ENCODE results near the gene ACSM3. TPM values are rescaled to one million over a fixed set of nuclear protein-coding genes. Genes with fewer than 3 reads are reported as not detected.

Gene ACSM3
- total RNA-seq (2013; cell fraction: nucleolus; rRNA removed) = 18.1 and 22.5 TPM in 2 replicates
- total RNA-seq (2014; rRNA removed) = 4.5 and 7.7 TPM in 2 replicates
- total RNA-seq (2014; rRNA removed; fragmentation: Illumina TruSeq; extraction: Trizol) = 5.4 and 6.5 TPM in 2 replicates
- total RNA-seq (2021) = 4.4 and 7.1 TPM in 2 replicates
- polyA plus RNA-seq (2011; ENCODE audit: low read depth) = 6.0 TPM
- polyA plus RNA-seq (2011; rRNA removed) = 21.0 and 28.6 TPM in 2 replicates
- polyA plus RNA-seq (2011; cell fraction: cytosol; rRNA removed) = 10.3 and 13.8 TPM in 2 replicates
- polyA plus RNA-seq (2011; cell fraction: nucleus; rRNA removed) = 8.3 and 10.0 TPM in 2 replicates
- 6.2 and 8.1 TPM in 2 replicates for polyA plus RNA-seq (2012)
- polyA plus RNA-seq (2014; fragmentation: Illumina TruSeq; extraction: Trizol) = 6.7 and 7.5 TPM in 2 replicates
- polyA plus RNA-seq (2014; fragmentation: Nextera tagmentation; extraction: Ambion mirVana) = 1 to 10 TPM; 5.0 to 6.8 TPM
- 4.2 and 4.9 TPM in 2 replicates for polyA plus RNA-seq (2014; rRNA removed)
- polyA plus RNA-seq (2016; fragmentation: Nextera tagmentation; extraction: Ambion mirVana) = 1 to 10 TPM; 6.9 to 7.9 TPM
- 13.4 and 14.7 TPM in 2 replicates for polyA minus RNA-seq (2011; rRNA and poly(A)+ RNA removed)
- polyA minus RNA-seq (2011; cell fraction: cytosol; rRNA and poly(A)+ RNA removed) = 5.3 and 5.9 TPM in 2 replicates
- 4.1 and 5.6 TPM in 2 replicates for polyA minus RNA-seq (2011; cell fraction: nucleus; rRNA and poly(A)+ RNA removed)
- Bru-seq, nascent RNA = percentile 46 among the genes with signal in this experiment
- percentile 47 among the genes with signal in this experiment for BruChase-seq, experiment 1, labeled RNA remaining after a 6-hour chase
- BruChase-seq, experiment 2, labeled RNA remaining after a 2-hour chase = percentile 46 among the genes with signal in this experiment
- long read RNA-seq, experiment 1, transcript ACSM3-201 (14 exons, 2,845 nt) = major isoform, 9 of 21 reads
- long read RNA-seq, experiment 1, partial matches to known transcripts = 0 of 21 reads
- long read RNA-seq, experiment 1, other reads (novel, unspliced or antisense) = 10 of 21 reads
- long read RNA-seq, experiment 2, transcript ACSM3-201 (14 exons, 2,845 nt) = major isoform, 83 of 177 reads
- long read RNA-seq, experiment 2, transcript ACSM3-202 (9 exons, 1,517 nt) = minor isoform, 11 of 177 reads
- long read RNA-seq, experiment 2, partial matches to known transcripts = 7 of 177 reads
- long read RNA-seq, experiment 2, other reads (novel, unspliced or antisense) = 76 of 177 reads

GRCh38 chr16:20763461-20764232 is at the start of gene ACSM3:
Gene ACSM3 (plus strand): TSS chr16:20764014. CDS start chr16:20770035, 6,021 bp downstream.
- peak; percentile 100 for ATAC-seq
- Histone ChIP-seq H3K9ac (ENCODE audit: control insufficient read depth, insufficient read depth, low read length) (peak within 1 kb of the TSS; percentile 43), H3K36me3 (ENCODE audit: control insufficient read depth in 2 of 2, insufficient read depth in 2 of 2, low read length in 1 of 2) (no peaks in the 10 kb centered on the region), H3K27ac (ENCODE audit: control insufficient read depth, insufficient read depth) (peak within 1 kb of the TSS; percentile 62), H3K4me3 (peak within 1 kb of the TSS; percentile 59), H3K9me3 (replicated peaks; ENCODE audit: control insufficient read depth, insufficient read depth, low read length) (peaks cover 2% of the 10 kb centered on the region; the same call in 1 of the 3 replicates), H3K79me2 (ENCODE audit: control insufficient read depth, insufficient read depth, low read length) (no peaks in the 10 kb centered on the region), H3K4me2 (ENCODE audit: control insufficient read depth, insufficient read depth) (peak within 1 kb of the TSS; percentile 85), H3K4me1 (ENCODE audit: control insufficient read depth, insufficient read depth, low read length) (peaks cover 2% of the 10 kb centered on the region; the same call in 1 of the 2 replicates), H3K27me3 (replicated peaks in 1 of 2; ENCODE audit: control insufficient read depth in 2 of 2, insufficient read depth in 2 of 2, low read length in 1 of 2) (no peaks in the 10 kb centered on the region), H4K20me1 (ENCODE audit: control insufficient read depth, insufficient read depth) (no peaks in the 10 kb centered on the region), H2AFZ (ENCODE audit: control insufficient read depth, low read depth, low read length) (peak within 1 kb of the TSS; percentile 96)
- peak; percentile 99 for FAIRE-seq
- POLR2A ChIA-PET = interaction anchor here (0.6 to 1.9 kb wide), 4 partner anchors 19 to 458 kb away, joined by 4 to 7 read pairs (median 6); no protein-coding TSS in a partner anchor
- in situ Hi-C loops (cut with MboI) = no loop called here
- intact Hi-C loops (cut with micrococcal nuclease; ENCODE audit: unreplicated experiment) = no loop called here
- peak; percentile 93 for DNase-seq (ENCODE audit: low read depth, low spot score)
- CTCF ChIA-PET = interaction anchor here (1.6 to 3.2 kb wide), 2 partner anchors 12 to 51 kb away, joined by 5 to 44 read pairs; no protein-coding TSS in a partner anchor
- BruUV-seq (replicated peaks) = TSS peak; percentile 93
- RAD21 ChIA-PET (ENCODE audit: unreplicated experiment) = interaction anchor here (1.4 kb wide), 1 partner anchor 91 kb away, joined by 4 read pairs; no protein-coding TSS in a partner anchor
- under 1% methylated on average over 10 of the region's 10 CpGs for WGBS (ENCODE audit: insufficient coverage, insufficient replicate concordance, low lambda C conversion rate, missing lambda C conversion rate)
- SMC1A ChIA-PET (ENCODE audit: uncharacterized antibody, unreplicated experiment) = interaction anchor here (0.7 to 1.5 kb wide), 3 partner anchors 9 to 89 kb away, joined by 3 to 4 read pairs (median 4); partner anchors contain the start of gene THUMPD1
- TF ChIP-seq E4F1 (IDR thresholded peaks at IDR 0.05; ENCODE audit: borderline replicate concordance, partially characterized antibody) (no peak), PML (IDR thresholded peaks at IDR 0.05; ENCODE audit: low read length) (no peak), NR2F1 (conservative IDR thresholded peaks at IDR 0.05) (no peak), JUNB (IDR thresholded peaks at IDR 0.05) (no peak), USF2 (IDR thresholded peaks at IDR 0.05; ENCODE audit: borderline replicate concordance, low read depth, low read length) (no peak), TARDBP (IDR thresholded peaks at IDR 0.05; ENCODE audit: borderline replicate concordance) (no peak), ESRRA (IDR thresholded peaks at IDR 0.05; ENCODE audit: low read length) (no peak), NFIC (IDR thresholded peaks at IDR 0.05; ENCODE audit: low read depth, low read length) (no peak), RELA (IDR thresholded peaks at IDR 0.05; ENCODE audit: borderline replicate concordance, partially characterized antibody) (no peak), YY1 (IDR thresholded peaks at IDR 0.05; ENCODE audit: low read depth, low read length) (0 out of 2 replicates have a peak, but pooled peaks have one; percentile 14)
